Chondrocyte (in vitro differentiated cells): ENCODE results near the gene ZNF496. TPM values are rescaled to one million over a fixed set of nuclear protein-coding genes. Genes with fewer than 3 reads are reported as not detected.

Experiments used
- DNase-seq: peaks from one replicate; pipeline ENCODE4 v3.0.0; 2021; ENCODE audit warnings: mixed read lengths, low spot score
- H3K27ac Mint-ChIP-seq: one replicate; pipeline ENCODE4 v1.8.0; 2021; ENCODE audit warnings: mild to moderate bottlenecking, moderate library complexity, mixed read lengths; ENCODE audit not compliant: unreplicated experiment
- H3K27me3 Mint-ChIP-seq: 2 replicates; pipeline ENCODE4 v1.8.0; 2021; ENCODE audit warnings: low read depth, mixed read lengths
- H3K36me3 Mint-ChIP-seq: 2 replicates; pipeline ENCODE4 v1.8.0; 2021; ENCODE audit warnings: low read depth, mixed read lengths
- H3K4me1 Mint-ChIP-seq: 2 replicates; pipeline ENCODE4 v1.8.0; 2021; ENCODE audit warnings: low read depth, mild to moderate bottlenecking, mixed read lengths
- H3K4me3 Mint-ChIP-seq: one replicate; pipeline ENCODE4 v1.8.0; 2021; ENCODE audit warnings: mild to moderate bottlenecking, moderate library complexity, mixed read lengths; ENCODE audit not compliant: unreplicated experiment
- H3K9me3 Mint-ChIP-seq: 2 replicates; pipeline ENCODE4 v1.8.0; 2021; ENCODE audit warnings: low read depth, mixed read lengths
- total RNA-seq: library from RNA; stranded (reverse); gene quantifications from 3 replicates; pipeline ENCODE4 v1.2.1, GENCODE V29; 2021
- TF ChIP-seq, protein P1 (sequence below): fragments of 200-600 bp; sonication (generic); IDR thresholded peaks from 2 replicates; pipeline ENCODE4 v1.5.0; 2021; ENCODE audit warnings: antibody characterized with exemption, mild to moderate bottlenecking, moderate library complexity

Gene ZNF496
- total RNA-seq, 1 donor from 2014 or later, result 27.9 TPM

DNA sequence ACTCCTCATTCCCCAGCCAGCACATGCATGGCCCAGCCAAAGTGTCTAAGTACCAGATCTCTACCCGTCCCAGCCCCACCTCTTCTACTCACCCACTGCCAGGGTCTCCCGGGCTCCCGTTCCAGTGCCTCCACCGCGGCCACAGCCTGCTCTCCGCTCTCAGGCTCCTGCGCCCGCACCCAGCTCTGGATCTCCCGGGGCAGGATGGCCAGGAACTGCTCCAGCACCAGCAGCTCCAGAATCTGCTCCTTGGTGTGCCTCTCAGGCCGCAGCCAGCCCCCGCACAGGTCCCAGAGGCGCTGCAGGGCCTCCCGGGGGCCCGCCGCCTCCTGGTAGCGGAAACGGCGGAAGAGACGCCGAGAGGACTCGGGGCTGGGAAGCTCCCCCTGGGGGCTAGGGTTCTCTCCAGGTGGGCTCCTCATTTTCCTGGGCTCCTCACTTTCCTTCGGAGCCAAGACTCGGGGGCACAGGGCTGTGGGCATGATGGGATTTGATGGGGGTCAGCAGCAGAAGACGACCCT lies 2.5 kb downstream of the ZNF496 start:
- Mint-ChIP-seq H3K4me3 (no peak overlapping the region), H3K9me3 (no peaks in the 10 kb centered on the region), H3K27ac (no peak overlapping the region), H3K27me3 (no peaks in the 10 kb centered on the region), H3K36me3 (peaks cover 8% of the 10 kb centered on the region), H3K4me1 (peaks cover 23% of the 10 kb centered on the region)
- TF ChIP-seq, protein P1, sequence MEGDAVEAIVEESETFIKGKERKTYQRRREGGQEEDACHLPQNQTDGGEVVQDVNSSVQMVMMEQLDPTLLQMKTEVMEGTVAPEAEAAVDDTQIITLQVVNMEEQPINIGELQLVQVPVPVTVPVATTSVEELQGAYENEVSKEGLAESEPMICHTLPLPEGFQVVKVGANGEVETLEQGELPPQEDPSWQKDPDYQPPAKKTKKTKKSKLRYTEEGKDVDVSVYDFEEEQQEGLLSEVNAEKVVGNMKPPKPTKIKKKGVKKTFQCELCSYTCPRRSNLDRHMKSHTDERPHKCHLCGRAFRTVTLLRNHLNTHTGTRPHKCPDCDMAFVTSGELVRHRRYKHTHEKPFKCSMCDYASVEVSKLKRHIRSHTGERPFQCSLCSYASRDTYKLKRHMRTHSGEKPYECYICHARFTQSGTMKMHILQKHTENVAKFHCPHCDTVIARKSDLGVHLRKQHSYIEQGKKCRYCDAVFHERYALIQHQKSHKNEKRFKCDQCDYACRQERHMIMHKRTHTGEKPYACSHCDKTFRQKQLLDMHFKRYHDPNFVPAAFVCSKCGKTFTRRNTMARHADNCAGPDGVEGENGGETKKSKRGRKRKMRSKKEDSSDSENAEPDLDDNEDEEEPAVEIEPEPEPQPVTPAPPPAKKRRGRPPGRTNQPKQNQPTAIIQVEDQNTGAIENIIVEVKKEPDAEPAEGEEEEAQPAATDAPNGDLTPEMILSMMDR, result no peak
- no peak for DNase-seq

DNA sequence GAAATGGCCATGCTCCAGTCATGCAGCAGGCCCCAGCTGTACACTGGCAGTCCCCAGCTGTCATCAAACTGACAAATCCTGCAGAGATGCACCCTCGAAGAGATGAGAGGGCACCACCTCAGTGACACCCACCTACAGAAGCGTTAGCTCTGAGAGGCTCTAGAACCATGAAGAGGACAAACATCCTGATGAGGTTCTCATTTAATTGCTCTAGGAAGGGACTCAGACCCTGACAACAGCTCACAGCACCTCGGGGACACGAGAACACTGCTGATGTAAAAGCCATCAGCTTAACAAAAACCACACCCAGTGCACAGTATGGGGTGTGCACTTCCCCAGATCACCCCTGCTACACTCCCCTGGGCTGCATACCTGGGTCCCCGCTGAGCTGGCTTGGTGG lies 3.4 kb downstream of the ZNF496 start:
- Mint-ChIP-seq H3K4me3 (no peak overlapping the region), H3K4me1 (peaks cover 17% of the 10 kb centered on the region), H3K9me3 (no peaks in the 10 kb centered on the region), H3K27me3 (no peaks in the 10 kb centered on the region), H3K27ac (no peak overlapping the region), H3K36me3 (peaks cover 8% of the 10 kb centered on the region)
- no peak for DNase-seq
- TF ChIP-seq, protein P1, result no peak

DNA sequence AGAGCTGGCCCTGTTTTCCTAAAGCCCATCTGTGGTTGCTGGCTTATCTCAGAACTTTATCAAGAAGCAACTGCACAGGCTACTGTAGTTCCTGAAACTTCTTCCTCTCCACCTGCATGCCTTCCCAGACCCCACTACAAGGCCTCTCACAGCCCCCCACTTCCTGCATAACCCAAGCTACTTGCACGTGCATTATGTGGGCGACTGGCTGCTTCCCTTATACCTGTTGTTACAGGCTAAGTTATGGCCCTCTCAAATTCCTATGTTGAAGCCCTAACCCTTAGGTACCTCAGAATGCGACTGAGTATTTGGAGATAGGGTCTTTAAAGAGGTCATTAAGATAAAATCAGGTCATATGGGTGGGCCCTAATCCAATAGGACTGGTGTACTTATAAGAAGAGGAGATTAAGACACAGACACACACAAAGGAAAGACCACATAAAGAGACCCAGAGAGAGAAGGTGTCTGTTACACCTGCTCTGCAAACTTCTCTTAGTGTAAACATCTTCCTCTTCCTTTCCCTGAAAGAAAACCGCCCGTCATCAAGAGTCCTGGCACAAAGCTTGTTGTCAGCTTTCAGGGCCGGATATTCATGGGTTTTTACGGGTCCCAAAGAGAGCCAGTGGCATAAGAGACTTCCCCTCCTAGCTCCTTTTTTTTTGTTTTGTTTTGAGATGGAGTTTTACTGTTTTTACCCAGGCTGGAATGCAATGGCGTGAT lies 5.1 kb downstream of the ZNF496 start:
- H3K4me1 Mint-ChIP-seq, result peaks cover 10% of the 10 kb centered on the region
- H3K36me3 Mint-ChIP-seq, result peaks cover 6% of the 10 kb centered on the region
- no peak overlapping the region for H3K27ac Mint-ChIP-seq
- no peak overlapping the region for H3K4me3 Mint-ChIP-seq
- no peaks in the 10 kb centered on the region for H3K27me3 Mint-ChIP-seq
- no peaks in the 10 kb centered on the region for H3K9me3 Mint-ChIP-seq
- no peak for DNase-seq
- TF ChIP-seq, protein P1, result no peak

DNA sequence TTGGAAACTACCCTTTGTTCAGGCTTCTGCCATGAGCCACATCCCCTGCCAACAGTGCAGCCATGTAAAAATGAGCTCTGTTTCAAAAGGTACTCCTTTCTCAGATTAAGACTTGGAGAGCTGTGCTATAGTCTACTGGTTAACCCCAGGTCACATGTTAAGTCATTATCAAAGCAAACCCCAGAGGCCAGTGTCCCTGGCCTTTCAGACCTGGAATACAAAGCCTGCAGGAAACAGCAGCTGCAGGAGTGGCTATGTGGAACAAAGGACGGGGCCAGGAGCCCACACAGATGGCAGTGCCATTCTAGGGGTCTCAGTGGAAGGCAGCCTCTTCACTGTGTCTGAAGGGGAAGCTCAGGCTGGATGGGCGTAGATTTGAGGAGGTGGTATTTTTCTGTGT lies 6.7 kb downstream of the ZNF496 start:
- H3K27ac Mint-ChIP-seq, result peak overlapping the region; percentile 32
- no peaks in the 10 kb centered on the region for H3K27me3 Mint-ChIP-seq
- H3K36me3 Mint-ChIP-seq, result peaks cover 10% of the 10 kb centered on the region
- no peaks in the 10 kb centered on the region for H3K9me3 Mint-ChIP-seq
- DNase-seq, result no peak
- peaks cover 1% of the 10 kb centered on the region for H3K4me1 Mint-ChIP-seq
- TF ChIP-seq, protein P1, result no peak
- H3K4me3 Mint-ChIP-seq, result no peak overlapping the region

DNA sequence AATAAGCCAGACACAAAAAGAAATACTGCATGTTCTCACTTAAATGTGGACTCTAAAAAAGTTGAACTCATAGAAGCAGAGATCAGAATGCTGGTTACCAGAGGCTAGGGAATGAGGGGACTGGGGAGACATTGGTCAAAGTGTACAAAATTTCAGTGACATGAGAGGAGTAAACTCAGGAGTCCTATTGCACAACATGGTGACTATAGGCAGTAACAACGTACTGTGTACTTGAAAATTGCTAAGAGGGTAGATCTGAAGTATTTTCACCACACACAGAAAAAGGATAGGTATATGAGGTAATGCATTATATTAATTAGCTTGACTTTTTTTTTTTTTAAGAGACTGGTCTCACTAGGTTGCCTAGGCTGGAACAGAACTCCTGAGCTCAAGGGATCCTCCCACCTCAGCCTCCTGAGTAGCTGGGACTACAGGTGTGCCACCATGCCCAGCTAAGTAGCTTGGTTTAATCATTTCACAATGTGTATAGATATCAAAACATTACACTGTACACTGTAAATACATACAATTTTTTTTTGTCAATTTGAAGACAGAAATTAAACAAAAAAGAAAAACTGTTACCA lies 7.4 kb downstream of the ZNF496 start:
- TF ChIP-seq, protein P1, result no peak
- H3K36me3 Mint-ChIP-seq, result peaks cover 11% of the 10 kb centered on the region
- no peaks in the 10 kb centered on the region for H3K27me3 Mint-ChIP-seq
- DNase-seq, result no peak
- no peaks in the 10 kb centered on the region for H3K9me3 Mint-ChIP-seq
- H3K4me3 Mint-ChIP-seq, result no peak overlapping the region
- H3K4me1 Mint-ChIP-seq, result no peaks in the 10 kb centered on the region
- H3K27ac Mint-ChIP-seq, result no peak overlapping the region
